Right hindlimb (tissue), 1 donor: ENCODE results near the gene STXBP6.

Experiments
- DNase-seq: peaks from one replicate; pipeline ENCODE4 v3.0.0-alpha.2; 2018

STXBP6 gene

DNA sequence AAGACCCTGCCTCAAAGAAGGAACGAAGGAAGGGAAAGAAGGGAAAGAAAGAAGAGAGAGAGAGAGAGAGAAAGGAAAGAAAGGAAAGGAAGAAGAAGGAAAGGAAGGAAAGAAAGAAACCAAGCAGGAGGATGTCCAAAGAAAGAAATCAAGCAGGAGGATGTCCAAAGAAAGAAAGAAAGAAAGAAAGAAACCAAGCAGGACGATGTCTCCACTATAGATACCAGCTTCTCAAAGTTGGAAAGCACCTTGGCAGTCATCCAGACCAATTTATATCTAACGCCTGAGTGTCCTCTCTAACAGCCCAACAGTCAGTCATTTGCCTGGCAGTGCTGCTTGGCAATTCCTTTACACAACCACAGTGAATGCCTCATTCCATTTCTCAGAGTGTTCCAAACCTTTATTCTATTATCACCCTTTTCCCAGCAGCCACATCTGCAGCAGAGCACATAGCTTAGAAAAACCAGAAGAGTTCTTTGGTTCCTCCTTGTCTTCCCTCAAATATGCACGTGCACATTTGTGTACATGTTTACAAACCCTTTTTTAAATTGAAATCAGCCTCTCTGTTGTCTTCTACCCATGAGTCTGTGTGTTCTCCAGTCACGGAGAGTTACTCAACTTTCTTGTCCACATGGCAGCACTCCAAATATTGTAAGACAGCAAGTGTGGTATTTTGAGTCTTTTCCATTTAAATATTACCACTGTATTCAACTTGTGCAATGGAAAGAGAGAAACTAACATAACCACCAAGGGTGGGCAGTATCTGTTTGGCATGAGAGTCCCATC lies 138.4 kb downstream of the STXBP6 start:
- no peak for DNase-seq

DNA sequence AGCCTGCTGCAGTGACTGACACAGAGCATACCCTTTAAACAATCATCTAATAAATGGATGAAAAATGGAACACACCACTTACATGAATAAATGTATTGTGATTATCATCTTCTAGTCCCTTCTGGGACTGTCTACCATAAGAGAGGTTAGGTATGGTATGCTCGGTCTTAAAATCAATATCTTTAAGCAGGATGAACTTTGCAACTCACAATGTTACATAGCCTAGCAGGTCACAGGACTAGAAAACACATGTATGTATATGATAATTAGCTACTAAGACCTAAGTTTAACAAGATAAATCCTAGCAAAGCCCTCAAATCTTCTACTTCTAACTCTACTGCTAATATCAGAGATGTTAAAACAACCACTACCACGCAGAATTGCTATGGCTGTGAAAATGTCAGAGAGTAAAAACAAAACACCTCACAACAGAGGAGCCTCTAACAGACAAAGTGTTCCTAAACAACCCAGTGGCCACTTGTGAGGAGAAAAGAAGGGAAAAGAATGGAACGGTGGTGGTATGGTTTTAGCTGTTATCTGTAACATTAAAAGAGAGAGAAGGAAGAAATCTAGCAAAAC lies 139.4 kb downstream of the STXBP6 start:
- no peak for DNase-seq

DNA sequence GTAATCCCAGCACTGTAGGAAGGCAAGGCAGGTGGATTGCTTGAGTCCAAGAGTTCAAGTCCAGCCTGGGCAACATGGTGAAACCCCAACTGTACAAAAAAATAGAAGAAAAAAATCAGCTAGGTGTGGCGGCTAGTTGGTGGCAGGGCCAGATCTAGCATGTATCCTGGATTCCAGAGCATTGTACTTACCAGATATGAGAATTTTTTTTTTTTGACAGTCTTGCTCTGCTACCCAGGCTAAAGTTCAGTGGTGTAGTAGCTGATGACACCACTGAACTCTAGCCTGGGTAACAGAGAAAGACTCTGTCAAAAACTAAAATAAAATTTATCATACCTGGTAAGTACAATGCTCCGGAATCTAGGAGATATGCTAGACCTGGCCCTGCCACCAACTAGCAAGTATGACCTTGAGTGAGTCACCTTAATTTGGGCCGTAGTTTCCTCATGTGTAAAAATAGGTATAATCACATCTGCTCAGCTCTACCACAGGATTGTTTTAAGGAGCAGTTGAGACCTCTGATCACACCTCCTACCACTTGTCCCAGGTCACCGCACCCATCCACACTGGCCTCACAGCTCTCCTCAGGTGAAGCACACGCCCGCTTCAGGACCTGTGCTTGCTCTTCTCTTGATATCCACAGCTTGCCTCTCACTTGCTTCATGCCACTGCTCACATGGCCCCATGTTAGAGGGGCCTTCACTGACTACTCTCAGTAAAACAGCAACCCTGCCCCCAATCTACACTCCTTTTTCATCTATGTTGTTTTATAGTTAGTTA lies 140.2 kb downstream of the STXBP6 start:
- DNase-seq = no peak

DNA sequence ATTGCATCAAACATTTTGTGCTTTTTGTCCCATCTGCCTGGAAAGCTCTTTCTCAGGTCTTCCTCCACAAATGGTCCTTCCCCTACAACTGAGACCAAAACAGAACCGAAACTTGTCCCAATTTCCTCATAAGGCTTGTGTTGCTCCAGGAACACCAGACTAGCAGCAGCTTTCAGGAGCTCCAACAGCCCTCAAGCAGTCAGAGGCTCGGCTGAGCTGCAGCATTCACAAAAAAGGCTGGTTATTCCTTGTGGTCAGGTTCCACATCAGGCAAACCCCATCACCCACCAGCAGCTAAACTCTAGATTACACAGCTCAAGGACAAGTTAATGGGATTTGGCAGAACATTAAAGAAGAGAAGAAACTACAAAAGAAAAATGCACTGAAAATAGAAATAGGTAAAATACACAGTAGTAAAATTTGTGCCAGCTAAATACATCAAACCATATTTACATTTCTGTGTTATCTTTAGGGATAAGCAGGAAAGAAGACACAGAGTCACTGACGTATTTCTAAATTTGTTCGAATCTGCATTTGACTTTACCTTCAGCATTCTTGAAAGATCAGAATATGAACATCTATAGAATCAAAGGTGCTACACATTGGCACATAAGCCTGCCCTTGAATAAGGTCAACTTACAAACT lies 141.2 kb downstream of the STXBP6 start:
- DNase-seq = no peak

DNA sequence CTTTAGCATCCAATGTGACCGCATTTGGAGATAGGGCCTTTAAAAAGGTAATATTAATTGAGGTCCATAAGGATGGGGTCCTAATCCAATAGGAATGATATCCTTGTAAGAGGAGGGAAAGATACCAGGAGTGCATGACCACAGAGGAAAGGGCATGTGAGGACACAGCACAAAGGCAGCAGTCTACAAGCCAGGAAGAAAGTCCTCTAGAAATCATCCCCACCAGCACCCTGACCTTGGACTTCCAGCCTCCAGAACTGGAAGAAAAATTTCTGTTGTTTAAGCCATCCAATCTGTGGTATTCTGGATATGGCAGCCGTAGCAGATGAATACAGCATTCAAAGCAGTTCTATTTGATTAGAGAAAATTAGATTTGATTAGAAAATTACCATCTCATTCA lies 145.4 kb downstream of the STXBP6 start:
- no peak for DNase-seq

DNA sequence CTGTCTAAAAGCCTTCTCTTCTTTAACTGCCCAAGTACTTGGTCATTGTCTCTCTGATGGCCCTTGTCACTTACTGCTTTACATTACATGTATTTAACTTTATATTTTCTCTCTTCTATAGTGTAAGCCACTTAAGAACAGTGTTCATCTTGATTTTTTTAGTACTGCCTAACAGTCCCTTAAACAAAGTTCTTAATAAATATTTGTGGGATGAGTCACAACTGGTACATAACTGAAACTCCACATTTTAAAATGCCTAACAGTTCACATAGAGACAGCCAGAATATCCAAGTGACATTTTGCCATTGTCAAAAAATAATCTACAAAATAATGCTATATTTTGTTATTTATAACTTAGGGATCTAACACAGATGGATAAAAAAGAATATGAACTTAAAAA lies 146.6 kb downstream of the STXBP6 start:
- no peak for DNase-seq

DNA sequence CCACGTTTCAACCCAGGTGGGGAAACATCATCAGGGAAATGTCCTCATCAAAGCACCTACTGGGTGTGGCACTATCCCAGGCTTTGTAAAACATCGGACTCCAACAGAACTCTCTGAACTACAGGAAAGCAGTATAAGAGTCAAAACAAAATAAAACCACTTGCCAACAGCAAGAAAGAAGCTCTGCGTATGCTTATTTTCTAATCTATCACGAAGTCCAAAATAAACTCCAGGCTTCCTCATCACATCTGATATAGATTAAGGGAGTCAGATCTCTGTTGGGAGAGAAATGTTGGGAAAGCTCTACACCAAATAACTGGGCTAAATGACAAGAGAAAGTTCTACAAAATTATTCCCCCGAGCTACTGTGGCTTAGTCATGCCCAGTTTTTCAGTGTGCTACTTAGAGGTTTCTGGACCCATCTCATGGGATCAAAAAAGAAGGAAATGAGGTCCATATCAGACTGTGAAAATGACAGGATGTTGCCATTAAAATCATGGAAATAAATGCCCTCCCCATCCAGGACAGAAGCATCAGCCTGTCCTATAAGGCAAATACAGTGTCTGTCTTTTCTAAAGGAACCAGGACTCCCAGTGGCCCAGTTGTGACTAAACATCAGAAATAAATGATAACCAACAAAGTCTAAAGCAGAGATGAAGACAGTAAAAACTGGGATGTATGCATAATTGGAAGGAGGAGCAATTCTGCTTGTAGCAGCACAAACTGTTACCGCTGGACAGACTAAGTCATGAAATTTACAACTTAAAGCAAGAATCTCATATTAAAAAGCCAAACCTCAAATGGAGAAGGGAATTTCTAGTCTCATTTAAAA lies 149.5 kb downstream of the STXBP6 start:
- peak; percentile 64 for DNase-seq

DNA sequence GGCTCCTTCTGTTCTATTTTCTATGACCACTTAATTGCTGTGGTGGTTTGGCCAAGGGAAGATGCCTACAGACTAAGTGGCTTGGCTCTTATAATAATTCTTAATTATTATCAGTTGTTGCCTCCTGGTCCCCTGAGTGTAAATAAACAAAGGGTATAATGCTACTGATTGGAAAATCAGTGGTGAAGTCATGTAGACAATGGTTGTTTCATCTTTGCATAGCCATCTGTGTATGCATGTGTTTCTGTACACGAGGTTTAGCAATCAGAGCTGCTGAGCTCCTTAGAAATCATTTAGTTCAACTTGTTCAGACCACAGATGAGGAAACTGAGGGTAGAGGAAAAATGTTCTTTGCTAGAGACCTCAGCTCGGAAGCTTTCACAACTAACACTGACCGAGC lies 152.2 kb downstream of the STXBP6 start:
- DNase-seq = no peak

DNA sequence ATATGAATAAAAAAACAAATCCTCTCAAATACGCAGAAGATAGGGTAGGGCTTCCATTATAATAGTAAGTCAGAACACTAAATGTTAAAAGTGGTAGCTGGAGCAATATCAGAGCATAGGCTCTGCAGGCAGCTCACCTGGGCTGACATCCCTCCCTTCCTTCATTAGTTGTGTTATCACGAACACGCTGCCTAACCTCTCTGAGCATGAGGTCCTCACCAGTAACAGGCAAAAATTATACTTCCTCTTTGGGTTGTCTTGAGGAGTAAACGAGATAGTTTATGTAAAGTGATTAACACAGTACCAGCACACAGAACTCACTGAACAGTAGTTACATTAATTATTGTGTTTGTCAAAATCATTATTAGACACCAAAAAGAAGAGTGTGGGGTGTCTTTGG lies 154.3 kb downstream of the STXBP6 start:
- no peak for DNase-seq

DNA sequence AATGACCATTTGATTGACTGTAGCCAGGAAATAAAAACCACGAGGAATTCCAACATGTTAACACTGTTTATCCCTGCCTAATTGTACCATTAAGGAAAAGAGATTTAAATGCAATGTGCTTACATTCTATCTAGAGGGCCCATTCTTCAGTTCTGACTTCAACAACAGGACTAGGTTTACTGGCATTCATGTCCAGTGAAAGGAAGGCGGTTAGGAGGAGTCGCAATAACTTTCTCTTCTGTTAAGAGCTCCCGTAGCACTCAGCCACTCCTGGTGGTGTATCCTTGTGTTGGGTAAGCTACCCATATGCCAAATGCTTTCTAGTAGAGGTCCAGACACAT lies 154.7 kb downstream of the STXBP6 start:
- no peak for DNase-seq

DNA sequence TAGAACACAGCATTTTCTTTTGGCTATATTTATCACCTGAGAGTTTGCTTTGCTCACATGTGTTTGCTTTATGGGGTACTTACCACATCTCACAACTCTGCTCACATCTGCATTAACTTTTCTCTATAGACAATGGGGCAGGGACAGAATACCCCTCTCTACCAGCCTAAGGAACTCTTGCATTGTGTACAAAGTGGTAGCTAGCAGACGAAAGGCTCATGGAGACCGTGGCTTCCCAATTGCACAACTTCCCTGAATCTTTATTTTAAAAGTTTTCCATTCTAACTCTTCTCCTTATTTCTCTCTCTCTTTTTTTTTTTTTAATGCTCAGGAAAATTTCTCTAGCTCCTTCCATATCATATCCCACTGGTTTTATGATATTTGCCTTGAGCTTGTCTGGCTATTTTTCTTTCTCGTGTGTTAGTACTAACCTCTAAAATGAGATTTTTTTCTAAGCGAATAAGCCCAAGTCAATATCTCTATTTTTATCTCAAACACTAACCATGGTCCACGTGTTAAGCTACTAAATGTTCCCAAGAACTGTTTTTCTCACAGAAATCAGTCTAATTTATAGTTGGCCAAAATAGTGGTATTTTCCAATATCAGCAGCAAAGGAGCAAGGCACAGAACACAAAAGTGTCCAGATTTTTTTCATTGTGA lies 155.2 kb downstream of the STXBP6 start:
- no peak for DNase-seq

DNA sequence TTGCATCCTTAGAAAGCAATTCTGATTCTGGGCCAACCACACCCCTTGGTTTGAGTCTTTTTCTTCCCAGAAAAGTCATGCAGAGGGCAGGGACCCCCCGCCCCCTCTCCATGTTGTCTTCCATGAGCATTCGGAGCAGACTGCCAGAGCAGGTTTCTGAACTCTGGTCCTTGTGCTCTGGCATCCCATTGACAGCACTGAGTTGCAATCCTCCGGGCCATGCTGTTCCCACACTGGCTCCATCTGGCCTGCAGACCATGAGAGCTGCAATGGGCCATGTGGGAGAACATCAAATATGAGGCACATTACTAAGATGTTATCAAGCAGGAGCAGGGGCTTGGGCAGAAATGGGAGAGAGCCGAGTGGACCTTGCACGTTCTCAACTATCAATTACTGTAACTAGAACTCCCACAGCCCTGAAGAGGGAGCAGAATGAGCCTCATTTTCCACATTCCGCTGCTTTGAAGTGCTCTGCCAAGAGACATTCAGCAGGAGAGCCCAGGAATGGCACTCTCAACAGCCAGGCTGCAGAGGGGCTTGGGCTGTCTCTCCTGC lies 157.4 kb downstream of the STXBP6 start:
- peak; percentile 52 for DNase-seq

DNA sequence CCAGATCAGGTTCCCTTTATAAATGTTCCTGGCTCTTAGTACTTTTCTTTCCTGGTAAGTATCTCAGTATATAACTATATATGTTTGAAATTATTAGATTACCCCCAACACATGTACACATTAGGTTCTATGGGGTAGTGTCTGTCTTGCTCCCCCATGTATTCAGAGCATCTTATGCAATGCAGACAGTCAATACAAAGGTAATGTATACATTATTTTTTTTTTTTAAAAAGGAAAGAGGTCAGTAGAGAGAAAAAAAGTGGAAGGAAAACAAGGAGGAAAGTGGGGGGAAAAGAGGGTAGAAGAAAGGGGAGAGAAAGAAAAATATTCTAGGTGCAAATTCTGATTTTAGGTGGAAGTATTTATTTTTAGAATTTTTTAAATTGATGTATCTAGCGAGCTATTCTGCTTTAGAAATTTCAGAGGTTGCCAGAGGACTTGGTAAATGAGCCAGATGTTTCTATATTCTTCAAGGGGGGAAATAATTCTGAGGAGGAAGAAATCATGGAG lies 157.9 kb downstream of the STXBP6 start:
- no peak for DNase-seq

DNA sequence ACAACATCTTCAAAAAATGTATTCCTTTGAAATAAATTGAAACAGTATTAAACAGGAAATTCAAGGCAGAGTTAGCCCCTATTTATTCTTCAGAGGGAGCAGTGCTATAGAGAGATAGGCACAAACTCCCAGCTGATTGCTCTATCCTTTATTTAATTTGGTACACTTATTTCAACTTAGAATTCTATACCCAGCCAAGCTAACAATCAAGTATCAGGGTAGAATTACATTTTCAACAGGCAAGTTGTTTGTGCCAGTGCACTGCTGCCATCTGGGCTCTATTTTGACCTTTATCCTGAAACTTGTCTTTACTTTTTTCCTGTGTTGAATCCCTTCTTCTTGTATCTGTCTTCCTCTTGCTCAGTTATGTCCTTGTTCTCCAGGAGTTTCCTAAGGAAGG lies 159.2 kb downstream of the STXBP6 start:
- no peak for DNase-seq

DNA sequence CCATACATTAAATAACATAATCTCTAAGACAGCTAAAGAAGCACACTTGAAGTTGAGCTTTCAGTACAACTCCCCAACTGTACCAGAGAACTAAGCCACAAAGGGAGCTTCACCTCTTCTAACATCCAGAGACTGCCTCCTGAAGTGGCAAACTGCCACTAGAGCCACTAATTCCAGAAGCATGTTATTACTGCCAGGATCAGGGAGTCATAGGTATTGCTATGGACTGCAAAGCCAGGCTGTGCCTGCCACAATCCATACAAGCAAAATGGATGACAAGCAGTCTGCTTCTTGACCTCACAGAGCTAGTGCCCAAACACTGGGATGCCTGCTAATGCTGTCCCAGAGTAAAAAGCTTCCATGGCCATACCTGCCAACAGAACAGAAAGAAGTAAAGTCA lies 160.1 kb downstream of the STXBP6 start:
- DNase-seq = no peak

DNA sequence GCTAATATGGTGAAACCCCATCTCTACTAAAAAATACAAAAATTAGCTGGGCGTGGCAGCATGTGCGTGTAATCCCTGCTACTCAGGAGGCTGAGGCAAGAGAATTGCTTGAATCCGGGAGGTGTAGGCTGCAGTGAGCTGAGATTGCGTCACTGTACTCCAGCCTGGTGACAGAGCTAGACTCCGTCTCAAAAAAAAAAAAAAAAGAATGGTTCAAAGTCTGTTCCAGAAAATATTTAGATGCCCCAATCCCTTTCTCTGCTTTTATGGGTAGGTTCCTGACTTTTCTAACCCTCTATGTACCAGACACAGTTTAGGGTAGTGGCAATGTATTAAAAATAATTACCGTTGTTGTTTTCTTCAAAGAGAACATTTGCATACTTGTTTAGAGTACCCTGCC lies 161.4 kb downstream of the STXBP6 start:
- no peak for DNase-seq

DNA sequence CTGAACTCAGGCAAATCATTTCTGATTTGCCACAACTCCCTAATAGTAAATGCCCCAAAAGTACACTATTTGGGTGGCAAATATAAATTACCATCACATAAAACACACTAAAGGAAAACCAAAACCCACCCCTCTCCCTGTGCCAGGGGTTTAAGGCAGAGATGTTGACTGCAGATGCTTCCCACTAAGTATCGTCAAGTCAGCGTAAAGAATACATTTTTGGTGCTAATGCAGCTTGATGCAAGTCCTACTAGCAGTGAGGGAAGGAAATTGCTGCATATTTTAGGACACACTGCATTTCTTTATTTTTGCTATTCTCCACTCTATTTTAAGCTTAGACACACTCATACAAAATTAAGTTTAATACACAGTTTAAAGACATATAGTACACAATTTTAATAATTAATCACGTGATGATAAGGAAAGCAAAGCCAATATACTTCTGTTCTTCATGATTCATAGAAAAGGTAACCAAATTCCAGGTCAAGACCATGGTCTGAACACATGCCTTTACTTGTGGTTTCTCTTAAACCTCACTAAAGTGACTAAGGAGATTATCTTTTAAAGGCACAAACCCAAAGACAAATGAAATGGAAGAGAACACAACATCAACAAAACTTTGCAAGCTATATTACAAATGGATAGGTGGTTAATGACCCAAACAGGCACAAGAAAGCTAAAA lies 162.2 kb downstream of the STXBP6 start:
- DNase-seq = no peak

DNA sequence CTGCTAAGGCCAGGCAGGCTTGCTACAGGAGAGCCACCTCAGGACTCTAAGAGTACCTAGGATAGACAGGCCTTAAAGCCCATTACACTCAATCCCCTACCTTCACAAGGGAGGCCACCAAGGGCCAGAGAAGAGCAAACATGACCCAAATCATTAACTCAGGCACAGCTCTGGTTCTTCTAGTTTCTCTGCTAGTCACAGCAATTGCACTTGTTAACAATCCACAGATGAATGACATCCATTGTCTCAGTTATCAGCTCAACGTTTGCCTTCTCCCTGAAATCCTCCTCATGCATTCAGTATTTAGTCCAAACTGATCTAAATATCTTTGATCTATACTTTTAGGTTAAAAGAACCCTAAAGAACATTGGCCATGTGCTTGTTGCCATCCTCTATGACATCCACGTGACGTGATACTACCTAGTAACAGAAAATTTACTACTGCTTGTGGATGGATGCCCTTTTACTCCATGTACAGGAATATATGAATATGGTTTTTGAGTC lies 164.5 kb downstream of the STXBP6 start:
- no peak for DNase-seq

DNA sequence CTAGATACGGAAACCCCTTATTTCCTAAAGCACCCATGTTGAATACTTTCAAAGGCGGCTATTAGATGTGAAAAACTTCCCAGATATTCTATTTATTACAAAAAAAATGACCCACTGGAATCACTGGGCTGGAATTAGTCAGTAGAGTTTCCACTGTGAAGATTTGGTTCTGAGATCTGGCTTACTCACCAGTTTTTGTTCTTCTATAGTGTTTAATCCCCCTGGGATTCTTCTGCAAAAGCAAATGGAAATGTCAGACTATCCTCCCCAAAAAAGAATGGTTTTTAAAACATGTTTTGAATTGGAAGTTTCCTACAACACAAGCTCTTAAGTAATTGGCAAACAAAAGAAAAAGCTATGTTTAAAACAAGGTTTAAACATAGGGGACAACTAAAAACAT lies 166.4 kb downstream of the STXBP6 start:
- no peak for DNase-seq

DNA sequence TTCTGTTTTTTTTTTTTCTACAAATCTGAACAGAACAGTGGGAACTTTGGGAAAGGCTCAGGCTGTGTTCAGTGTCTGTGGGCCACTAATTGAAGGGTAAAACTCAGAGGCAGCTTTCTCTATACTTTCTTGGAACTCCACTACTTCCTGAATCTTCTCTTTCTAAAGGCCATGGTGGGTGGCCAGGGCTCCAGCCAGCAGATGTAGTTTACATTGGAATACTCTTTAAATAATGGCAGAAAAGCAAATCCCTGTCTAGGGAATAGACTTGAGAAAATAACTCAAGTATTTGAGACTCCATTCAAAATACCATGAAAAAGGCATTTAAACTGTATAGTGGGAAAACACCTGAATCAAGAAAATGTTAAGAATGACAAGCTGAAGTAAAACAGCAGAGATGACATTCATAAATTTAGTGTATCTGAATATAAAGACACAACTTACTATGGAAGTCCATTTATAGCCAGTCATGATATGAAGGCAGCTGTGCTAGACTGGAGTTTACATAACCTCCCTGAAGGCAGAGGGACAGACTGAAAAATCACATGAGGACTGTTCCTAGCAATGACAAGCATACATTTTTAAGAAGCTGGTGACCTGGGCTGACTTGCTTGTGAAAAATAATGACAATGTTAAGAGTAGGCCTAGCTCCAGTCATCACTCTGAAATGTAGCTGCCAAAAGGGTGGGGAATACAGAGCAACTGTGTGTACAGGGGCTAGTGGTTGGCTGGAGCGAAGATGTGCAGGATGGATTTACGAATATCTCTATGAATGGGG lies 168.6 kb downstream of the STXBP6 start:
- peak; percentile 74 for DNase-seq
